AG08396 (cell line): Measurements from ENCODE around the gene CDC6.
"Not testable (repeated sequence)": the region's sequence is repeated elsewhere in the genome, so short reads cannot be mapped to it uniquely, and the experiment has no call there.

ENCODE experiments used
- DNase-seq: peaks from one replicate; pipeline ENCODE4 v3.0.0; 2012; ENCODE audit warnings: low spot score, mixed read lengths

CDC6 gene

DNA sequence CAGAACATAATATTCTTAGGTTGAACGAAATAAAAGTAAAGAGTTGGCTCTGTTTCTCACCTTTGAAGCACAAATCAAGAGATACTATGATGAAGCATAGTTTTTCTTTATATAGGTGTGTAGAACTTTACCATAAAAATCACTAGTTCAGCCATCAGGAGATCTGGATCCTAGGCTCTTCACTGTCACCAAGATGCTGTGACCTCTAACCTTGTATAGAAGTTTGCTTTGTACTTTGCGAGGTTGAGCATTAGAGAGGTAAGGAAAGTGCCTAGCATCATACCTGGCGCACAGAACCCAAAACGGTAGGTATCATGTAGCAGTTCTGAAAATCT lies 553 bp upstream of the CDC6 start:
- no peak for DNase-seq

DNA sequence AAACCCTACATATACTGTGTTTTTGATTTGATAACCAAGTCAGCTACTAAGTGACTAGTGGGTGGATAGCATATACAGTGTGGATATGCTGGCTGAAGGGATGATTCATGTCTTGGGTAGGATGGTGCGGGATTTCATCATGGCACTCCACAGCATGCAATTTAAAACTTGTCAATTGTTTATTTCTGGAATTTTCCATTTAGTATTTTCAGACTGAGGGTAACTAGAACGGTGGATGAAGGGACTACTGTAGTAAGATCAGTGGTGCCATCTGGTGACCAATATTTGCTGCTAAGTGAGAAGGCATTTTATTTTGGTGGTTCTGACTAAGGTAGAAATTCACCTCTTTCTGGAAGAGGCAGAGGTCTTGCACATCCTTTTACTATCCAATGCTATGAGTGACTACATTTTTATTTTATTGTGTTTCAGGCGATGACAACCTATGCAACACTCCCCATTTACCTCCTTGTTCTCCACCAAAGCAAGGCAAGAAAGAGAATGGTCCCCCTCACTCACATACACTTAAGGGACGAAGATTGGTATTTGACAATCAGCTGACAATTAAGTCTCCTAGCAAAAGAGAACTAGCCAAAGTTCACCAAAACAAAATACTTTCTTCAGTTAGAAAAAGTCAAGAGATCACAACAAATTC lies 3.1 kb downstream of the CDC6 start:
- DNase-seq: peak; percentile 63

DNA sequence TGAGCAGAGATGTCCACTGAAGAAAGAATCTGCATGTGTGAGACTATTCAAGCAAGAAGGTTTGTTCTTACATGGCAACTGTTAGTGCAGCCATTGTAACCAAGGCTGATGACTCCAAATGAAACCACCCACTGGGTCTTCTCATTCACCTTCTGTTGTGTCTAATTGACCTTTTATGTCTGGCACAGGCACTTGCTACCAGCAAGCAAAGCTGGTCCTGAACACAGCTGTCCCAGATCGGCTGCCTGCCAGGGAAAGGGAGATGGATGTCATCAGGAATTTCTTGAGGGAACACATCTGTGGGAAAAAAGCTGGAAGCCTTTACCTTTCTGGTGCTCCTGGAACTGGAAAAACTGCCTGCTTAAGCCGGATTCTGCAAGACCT lies 3.6 kb downstream of the CDC6 start:
- DNase-seq: no peak

DNA sequence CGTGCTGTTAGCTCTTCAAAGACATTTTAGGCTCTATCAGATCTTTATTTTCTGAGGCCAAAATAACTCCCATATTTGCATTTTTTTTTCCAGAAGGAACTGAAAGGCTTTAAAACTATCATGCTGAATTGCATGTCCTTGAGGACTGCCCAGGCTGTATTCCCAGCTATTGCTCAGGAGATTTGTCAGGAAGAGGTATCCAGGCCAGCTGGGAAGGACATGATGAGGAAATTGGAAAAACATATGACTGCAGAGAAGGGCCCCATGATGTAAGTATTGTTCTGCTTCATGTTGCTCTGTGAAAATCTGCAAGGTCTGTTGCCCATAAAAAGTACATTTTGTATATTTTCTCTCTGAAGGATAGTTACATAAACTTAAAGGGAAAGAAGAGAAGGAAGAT lies 5.7 kb downstream of the CDC6 start:
- no peak for DNase-seq

DNA sequence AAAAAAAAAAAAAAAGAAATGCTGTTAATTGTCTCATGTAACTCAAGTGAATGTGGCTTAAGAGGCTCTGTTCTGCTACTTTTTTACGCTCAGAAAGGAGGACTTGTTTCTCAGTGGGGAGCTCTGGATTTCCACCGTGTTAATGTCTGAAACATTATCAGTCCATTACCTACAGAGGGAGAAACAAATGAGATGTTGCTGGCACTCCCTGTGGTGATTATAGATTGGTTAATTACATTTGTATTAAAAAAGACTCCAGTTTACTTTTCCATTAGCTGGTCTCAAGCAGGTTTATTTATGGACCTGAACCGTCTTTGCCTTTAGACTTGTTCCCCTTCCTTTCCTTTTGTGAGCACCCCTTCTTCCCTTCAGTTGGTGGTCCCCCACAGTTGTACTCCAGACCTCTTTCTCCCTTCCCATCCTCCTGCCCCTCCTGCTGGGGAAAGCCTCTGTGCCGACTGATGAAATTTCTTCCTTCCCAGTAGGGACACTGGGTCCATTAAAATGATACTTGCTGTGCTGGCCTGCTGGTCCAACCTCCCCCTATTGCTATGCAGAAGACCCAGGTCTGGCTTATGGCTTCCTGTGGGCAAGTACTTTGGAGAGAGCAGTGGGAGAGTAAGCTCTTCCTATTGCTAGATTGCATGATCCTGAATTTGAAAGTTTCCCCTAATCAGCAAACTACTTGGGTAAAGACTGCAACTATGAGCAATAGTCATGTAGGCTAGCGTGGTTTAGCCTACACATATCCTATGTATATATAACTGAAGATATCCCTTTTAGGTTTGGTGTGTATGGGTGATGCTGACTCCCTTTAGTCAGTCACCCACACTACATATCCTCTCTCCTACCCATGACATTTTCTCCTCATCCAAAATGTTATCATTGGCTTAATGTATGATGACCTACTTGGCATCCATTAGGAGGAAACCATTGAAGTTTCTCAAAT lies 8.1 kb downstream of the CDC6 start:
- DNase-seq: no peak

DNA sequence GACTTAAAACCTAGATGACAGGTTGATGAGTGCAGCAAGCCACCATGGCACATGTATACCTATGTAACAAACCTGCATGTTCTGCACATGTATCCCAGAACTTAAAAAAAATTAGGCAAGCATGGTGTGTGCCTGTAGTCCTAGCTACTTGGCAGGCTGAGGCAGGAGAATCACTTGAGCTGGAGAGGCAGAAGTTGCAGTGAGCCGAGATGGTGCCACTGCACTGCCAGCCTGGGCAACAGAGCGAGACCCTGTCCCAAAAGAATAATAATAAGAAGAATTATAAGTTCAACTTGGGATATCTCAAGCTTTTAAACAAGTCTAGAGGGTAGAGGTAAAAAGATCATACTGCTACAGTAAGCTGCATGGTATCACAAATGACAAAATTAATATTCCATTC lies 9.8 kb downstream of the CDC6 start:
- DNase-seq: no peak

DNA sequence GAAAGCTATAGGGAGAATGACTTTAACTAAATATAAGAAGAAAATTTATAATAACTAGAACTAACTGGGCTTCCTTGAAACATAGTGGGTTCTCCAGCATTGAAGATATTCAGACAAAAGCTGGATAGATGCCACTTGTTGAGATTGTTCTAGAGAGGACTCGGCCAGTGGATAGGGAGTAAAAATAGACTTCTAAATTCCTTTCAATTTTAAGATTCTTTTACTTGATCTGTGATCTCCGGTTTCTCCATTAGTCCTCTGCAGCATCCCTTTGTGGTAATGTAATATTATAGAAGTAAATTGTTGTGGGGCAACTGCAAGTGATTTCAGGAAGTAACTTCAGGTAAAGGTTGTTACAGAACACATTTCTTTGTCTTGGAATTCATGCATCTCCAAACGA lies 11.0 kb downstream of the CDC6 start:
- DNase-seq: no peak

DNA sequence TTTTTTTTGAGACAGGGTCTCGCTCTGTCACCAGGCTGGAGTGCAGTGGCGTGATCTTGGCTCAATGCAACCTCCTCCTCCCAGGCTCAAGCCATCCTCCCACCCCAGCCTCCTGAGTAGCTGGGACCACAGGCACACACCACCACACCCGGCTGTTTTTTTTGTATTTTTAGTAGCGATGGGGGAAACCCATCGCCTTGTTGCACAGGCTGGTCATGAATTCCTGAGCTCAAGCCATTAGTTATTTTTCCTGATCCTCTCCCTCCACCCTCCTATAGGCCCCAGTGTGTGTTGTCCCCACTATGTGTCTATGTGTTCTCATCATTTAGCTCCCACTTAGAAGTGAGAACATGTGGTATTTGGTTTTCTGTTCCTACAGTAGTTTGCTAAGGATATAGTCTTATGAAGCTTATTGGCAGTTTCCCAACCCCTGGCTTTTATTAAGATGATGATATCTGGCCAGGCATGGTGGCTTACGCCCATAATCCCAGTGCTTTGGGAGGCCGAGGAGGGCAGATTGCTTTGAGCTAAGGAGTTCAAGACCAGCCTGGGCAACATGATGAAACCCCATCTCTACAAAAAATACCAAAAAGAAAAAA lies 11.6 kb downstream of the CDC6 start:
- DNase-seq: not testable (repeated sequence)

DNA sequence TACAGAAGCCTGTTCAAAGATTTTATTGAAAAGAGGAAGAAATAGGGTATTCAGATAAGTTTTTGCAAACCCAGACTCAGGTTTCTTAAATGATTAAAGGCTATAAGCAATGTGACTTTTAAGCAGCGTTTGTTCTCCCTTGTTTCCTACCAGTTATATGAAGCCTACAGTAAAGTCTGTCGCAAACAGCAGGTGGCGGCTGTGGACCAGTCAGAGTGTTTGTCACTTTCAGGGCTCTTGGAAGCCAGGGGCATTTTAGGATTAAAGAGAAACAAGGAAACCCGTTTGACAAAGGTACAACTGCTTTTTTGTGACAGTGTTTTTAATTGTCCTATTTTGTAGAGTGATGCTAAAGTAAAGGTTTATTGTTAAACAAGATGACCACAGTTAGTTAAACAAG lies 13.6 kb downstream of the CDC6 start:
- no peak for DNase-seq

DNA sequence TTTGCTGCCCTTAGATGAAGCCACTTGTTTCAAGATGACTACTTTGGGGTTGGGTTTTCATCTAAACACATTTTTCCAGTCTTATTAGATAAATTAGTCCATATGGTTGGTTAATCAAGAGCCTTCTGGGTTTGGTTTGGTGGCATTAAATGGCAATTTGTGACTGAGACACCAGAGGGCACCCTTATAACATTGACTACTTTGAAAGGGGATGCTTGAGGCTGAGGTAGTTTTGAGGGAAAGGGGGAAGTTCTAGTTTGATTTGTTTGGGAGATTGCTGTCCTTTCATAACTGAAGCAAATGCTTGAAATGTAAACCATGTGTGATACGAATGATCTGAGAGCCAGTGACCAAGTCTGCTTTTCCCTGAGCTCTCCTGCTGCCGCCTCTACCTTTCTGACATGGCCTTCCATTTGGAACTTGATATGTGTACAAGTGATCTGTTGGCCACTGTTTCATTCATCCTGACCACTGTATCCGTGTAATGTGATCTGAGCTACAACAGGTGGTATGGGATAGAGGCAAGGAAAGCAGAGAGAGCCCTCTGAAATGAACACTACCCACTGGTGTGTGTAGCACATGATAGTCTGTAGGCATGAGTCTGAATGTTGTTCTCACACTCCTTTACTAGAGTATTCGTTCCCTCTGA lies 15.5 kb downstream of the CDC6 start:
- peak; percentile 51 for DNase-seq

DNA sequence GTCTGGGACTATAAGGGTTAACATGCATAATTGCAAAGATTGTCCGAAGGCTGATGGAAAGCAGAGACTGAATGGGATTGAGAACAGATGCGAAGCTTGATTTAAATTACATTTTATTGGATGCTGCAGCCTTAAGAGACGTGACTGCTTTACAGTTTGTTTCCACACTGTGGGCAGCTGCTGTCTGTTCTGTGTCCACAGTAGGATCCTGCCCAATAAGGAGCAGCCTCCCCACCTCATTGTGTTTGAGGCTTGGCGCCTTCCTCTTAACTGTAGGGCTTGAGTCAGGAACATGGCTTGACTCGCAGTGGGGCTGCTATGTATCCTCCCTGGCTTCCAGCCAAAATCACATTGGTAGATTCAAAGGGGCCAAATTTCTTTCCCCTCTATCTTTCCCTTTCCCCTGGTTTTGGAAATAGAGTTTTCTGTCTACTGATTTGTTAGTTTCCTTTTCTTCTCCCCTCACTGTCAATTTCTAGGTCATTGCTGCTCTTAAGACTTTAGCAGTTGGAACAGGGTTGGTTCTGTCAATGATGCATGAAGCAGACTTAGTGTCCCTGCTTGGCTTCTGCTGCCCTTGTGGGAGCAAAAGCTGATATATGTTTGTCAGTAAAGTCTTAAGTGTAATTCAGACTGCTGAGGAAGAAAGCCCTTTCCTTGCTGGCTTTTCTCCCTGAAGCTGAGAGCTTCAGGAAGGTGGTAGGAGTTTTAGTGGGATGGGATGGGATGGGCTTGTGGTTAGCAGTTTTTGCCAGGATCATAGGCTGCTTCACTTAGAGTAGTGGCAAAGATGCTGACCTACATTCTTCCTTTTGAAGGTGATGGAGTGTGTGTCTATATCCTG lies 16.3 kb downstream of the CDC6 start:
- DNase-seq: no peak

DNA sequence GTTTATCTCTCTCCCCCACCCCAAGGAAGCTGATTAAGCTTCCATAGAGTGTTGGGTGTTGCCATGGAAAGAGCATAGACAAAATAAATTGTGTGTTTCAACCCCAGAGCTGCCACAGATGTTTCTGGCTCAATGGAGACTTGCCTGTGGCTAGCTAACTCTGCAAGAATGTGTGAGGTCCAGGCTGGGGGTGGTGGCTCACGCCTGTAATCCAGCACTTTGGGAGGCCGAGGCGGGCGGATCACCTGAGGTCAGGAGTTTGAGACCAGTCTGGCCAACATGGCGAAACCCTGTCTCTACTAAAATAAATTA lies 16.8 kb downstream of the CDC6 start:
- DNase-seq: peak; percentile 73

DNA sequence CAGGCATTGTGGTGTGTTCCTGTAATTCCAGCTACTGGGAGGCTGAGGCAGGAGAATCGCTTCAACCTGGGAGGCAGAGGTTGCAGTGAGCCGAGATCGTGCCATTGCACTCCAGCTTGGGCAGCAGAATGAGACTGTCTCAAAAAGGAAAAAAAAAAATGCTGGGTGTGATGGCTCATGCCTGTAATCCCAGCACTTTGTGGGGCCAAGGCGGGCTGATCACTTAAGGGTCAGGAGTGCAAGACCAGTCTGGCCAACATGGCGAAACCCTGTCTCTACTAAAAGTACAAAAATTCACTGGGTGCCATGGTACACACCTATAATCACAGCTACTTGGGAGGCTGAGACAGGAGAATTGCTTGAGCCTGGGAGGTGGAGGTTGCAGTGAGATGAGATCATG lies 17.2 kb downstream of the CDC6 start:
- not testable (repeated sequence) for DNase-seq

DNA sequence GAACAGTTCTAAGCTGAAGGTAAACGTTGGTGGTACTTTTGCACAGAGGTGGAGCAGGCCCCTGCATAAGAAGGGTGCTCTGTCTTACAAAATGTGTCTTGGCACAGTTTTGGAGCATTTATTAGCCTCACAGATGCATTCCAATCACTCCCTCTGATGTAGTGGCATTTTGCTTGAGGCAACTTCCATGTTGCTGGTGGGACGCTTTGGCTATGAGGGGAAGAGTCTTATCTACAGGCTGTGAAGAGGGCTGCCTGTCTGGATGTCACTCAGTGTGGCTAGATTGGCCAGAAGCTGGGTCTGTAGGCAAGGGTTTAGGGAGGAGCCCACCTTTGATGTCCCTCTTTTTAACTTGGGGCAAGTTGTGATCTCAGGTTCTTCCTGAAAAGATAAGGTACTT lies 18.7 kb downstream of the CDC6 start:
- no peak for DNase-seq

DNA sequence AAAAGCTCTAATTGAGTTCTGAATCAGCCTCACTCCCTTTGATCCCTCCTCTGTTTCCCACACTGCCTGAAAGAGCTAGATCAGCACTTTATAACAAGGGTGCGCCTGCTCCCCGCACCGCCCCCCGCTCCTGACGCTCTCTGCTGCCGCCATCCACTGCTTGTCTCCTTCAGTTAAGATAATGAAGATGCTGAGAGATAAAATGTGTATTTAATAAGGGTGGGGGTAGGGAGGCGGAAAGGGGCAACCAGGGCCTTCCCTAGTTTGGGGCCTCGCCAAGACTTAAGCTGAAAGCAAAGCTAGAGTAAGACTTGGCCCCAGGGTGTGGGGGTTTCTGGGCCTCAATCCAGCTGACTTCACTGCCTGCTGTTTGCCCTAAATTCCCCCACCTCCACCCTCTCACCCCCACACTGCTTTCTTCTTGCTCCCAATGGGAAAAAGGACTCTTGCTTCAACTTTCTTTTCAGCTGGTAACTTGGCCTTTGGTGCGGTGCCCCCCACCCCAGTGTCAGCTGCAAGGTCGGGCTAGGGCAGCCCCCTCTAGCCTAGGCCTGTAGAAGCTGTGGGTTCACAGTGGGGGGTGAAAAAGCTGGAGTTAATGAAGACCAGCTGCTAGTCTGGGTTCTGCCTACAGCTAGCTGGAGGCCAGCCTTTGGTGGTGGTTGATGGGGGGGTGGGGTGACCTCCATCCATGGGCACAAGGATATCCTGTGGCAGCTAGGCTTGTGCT lies 19.5 kb downstream of the CDC6 start:
- no peak for DNase-seq

DNA sequence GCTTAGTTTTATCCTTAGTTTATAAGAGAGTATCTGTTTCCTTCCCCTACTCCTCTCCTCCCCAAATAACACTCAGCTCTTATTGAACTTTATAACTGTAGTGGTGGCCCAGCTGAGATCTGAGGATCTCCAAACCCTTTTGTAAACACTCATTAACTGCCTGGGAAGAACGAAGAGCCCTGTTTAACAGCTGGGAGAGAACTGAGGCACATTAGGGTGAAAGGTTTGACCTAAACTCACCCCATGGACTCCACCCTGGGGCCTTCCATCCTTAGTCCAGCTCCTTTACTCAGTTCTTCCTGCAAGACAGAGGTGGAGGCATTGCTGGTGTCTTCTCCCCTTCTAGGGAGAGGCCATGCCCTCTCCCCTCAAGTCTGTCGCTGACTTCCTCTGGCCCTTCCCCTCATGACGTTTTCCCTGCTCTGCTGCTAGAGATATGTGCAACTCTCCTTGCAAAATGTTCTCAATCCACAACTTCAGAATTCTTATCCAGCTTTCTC lies 20.1 kb downstream of the CDC6 start:
- no peak for DNase-seq

DNA sequence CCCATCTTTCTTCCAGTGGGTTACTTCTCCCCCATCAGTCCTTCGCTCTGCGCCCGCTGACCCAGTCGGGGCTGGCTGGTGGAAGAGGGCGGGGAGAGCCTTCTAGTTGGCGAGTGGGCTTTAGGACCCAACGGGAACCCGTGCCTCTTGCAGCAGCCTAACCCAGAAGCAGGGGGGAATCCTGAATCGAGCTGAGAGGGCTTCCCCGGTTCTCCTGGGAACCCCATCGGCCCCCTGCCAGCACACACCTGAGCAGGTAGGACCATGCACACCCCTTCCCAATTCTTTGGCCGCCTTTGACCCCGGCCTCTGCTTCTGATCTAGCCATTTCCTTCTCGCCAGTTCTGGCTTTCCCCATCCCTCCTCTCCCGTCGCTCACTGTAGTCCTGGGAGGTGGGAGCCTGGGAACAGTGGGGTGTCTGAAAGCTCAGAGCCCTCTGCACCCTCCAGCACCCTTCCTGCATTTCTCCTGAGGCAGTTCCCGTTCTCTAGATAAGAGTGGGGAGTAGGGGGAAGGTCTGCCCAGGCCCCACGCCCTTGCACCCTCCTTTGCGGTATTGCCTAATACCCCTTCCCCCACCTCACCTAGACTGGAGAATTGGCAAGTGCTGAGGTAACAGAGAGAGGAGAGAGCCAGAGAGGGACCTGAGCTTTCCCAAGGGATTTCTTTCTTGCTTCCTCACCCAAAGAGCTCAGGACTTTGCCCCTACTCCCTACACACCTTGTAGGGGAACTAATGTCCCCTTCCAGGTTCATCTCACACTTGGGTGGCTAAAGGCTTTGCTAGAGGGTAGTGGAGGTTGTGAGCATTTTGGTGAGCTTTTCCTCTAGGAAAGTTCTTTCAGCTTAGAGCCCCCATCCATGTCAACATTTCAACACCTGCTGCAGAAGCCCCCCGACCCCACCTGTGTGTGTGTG lies 21.6 kb downstream of the CDC6 start, which contains the start of gene RARA:
RARA (plus strand) TSS at position 150 of the 918 bp plus-strand sequence. CDS start 22,039 bp downstream, outside the sequence.
- DNase-seq: no peak

DNA sequence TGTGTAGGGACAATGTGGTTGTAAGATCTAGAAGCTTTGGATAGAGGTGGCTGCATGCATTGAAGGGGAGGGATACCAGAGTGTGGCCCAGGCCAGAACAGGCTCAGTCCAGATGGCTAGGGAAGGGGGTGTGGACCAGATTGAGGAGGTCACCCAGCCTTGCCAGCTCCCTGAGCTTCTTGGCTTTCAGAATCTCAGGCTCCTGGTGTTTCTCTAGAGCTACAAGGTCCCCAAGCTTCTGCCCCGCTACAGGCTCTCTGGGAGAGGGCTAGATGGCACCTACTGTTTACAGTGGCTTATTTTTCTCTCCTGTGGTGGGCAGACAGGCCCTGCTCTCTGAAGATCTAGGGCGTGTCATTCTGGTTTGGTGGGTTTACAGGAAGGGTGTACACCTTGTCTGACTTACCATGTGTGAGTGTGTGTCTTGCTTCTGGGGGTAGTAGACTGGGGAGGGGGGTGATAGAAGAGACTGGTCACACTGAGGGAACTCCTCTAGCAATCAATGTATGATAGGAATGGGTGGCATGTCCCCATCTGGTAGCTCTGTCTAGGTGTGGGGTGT lies 22.4 kb downstream of the CDC6 start:
- no peak for DNase-seq

DNA sequence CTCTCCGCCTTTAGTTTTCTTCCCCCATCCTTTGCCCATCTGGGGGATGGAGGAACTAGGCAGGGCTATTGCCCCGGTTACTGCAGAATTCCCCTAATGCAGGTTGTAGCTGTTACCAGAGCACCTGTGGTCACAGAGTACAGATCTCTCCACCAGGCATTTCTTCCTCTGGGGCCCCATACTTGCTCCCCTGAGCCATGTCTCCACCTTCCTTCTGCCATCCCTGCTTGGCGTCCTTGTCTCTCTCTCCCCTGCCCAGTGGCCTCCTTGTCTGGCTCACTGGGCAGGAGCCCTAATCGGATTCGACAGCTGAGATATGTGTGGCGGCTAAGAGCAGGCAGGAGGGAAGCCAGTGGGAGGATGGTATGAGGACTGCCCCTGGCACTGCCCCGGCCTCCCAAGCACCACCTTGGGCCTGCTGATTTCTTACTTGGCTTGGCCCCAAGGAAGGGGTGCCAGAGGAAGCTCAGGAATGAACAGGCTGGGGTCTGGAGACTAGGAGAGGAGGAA lies 23.3 kb downstream of the CDC6 start:
- peak; percentile 1 for DNase-seq
